Activated T-cell treated with anti-CD3 and anti-CD28 coated beads, Interleukin-2, amount 50 U/mL, for 24 hours (primary cell): ENCODE data around the gene LEFTY1.
A peak's percentile ranks its signal among the peaks of the same experiment; 100 is the strongest.

ENCODE experiments used
- DNase-seq: peaks from one replicate; pipeline ENCODE4 v3.0.0-alpha.2; 2020
- H3K27ac Mint-ChIP-seq: 2 replicates; pipeline ENCODE4 v1.8.0; 2020; ENCODE audit warnings: mild to moderate bottlenecking, mixed read lengths
- H3K27me3 Mint-ChIP-seq: 2 replicates; pipeline ENCODE4 v1.8.0; 2020; ENCODE audit warnings: mixed read lengths
- H3K36me3 Mint-ChIP-seq: 2 replicates; pipeline ENCODE4 v1.8.0; 2020; ENCODE audit warnings: low read depth, mixed read lengths
- H3K4me1 Mint-ChIP-seq: 2 replicates; pipeline ENCODE4 v1.8.0; 2020; ENCODE audit warnings: low read depth, mixed read lengths
- H3K4me3 Mint-ChIP-seq: 2 replicates; pipeline ENCODE4 v1.8.0; 2020; ENCODE audit warnings: mild to moderate bottlenecking, moderate library complexity, mixed read lengths
- H3K9me3 Mint-ChIP-seq: 2 replicates; pipeline ENCODE4 v1.8.0; 2020; ENCODE audit warnings: mixed read lengths

The LEFTY1 gene

DNA sequence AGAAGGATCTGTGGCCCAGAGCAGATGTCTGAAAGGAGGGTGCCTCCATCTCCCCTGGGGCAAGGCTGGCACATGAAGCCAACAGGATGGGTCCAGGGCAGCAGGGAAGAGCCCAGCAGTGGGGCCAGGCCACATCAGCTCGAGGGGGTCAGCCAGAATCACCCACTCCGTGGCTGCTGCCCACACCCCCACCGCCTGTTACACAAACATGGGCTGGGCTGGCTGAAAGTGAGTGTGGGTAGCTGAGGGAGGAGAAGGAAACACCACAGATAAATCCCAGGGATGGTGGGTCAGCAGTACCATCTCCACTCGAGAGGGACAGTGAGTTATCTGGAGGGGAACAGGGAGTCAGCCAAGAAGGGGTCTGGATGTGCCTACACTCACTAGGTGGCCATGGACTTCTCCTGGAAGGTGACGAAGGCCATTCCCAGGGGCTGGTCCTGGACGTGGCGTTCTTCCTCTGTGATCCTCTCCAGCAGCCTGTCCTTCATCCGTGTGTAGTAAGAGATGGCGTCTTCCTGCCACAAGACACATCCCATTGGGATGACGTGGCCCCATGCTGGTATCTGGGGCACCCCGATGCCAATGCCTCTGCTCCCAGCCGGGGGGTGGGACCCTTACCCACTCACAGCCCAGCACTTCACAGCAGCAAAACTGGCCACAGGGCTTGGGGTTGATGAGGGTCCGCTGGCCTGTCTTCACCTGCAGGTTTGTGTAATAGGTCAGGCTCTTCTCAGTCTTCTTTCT is 26.9 kb downstream of the LEFTY1 start:
- Mint-ChIP-seq H3K4me3 (no peak overlapping the region), H3K36me3 (peaks cover 83% of the 10 kb centered on the region), H3K9me3 (no peaks in the 10 kb centered on the region), H3K27me3 (no peaks in the 10 kb centered on the region), H3K4me1 (peaks cover 30% of the 10 kb centered on the region), H3K27ac (peak overlapping the region; percentile 71)
- no peak for DNase-seq

DNA sequence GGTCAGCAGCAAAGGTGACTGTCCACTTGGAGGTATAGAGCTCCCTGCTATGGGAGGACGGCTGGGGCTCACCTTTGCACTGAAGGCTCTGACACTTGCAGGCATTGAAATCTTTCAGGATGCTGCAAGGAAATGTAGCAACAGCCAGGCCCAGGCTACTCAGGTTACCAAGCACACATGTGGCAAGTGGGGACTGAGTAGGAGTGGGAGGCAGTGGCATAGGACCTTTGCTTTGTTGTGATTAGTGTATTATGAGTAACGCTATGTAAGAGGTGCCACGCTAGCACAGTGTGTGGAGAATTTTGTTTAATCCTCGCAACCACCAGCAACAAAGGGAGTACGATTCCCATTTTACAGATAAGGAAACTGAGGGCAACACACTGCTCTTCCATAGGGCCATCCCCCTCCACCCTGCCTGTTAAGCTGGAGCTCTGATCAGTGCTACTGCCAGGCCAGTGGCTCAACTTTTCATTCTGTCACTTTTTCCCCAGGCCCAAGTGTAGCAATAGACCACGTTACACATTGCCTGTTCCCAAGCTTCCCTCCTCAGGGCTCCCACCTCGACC is 28.0 kb downstream of the LEFTY1 start:
- H3K4me1 Mint-ChIP-seq: peaks cover 21% of the 10 kb centered on the region
- H3K4me3 Mint-ChIP-seq: no peak overlapping the region
- H3K9me3 Mint-ChIP-seq: no peaks in the 10 kb centered on the region
- DNase-seq: no peak
- peaks cover 84% of the 10 kb centered on the region for H3K36me3 Mint-ChIP-seq
- H3K27ac Mint-ChIP-seq: peak overlapping the region; percentile 71
- H3K27me3 Mint-ChIP-seq: no peaks in the 10 kb centered on the region

DNA sequence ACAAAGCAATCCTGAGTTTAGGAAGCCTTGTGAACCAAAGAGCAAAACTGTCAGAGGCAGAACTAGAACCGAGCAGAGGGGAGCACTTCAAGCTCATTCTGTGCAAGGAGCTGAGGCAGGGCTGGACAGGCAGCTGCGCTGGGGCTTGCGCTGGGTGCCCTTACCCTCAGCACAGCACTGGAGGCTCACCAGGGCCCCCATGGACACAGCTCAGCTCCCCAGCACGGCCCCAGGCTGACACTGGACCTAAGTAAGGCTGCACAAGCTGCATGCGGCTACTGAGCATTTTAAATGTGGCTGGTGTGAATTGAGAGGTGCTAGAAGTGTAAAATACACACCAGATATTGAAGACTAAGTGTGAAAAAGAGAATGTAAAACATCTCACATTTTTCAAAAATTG is 28.8 kb downstream of the LEFTY1 start:
- peaks cover 17% of the 10 kb centered on the region for H3K4me1 Mint-ChIP-seq

DNA sequence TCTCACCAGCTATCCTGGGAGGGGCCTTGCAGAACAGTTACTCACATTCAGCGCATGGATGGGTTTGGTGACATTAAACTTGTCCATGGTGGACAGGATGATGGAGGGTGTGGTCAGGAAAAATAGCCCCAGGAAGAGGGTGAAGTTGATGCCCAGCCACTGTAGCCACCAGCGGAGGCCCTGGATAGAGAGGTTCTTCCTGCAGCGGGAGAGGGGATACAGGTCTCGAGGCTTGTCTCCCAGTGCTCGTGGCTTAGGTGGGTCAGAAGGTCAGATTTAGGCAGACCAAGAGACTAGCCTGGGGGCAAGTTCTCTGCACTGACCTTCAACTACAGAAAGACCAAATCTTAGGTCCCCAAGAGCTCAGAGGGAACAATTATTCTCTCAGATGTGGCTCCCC is 29.8 kb downstream of the LEFTY1 start:
- Mint-ChIP-seq H3K9me3 (no peaks in the 10 kb centered on the region), H3K4me3 (no peak overlapping the region), H3K27ac (no peak overlapping the region), H3K27me3 (no peaks in the 10 kb centered on the region), H3K4me1 (peaks cover 12% of the 10 kb centered on the region), H3K36me3 (peaks cover 84% of the 10 kb centered on the region)
- DNase-seq: no peak

More for the DNA sequence above, 28.8 kb downstream of the LEFTY1 start:
- Mint-ChIP-seq H3K9me3 (no peaks in the 10 kb centered on the region), H3K4me3 (no peak overlapping the region), H3K27ac (peak overlapping the region; percentile 2), H3K27me3 (no peaks in the 10 kb centered on the region), H3K36me3 (peaks cover 83% of the 10 kb centered on the region)
- DNase-seq: no peak

DNA sequence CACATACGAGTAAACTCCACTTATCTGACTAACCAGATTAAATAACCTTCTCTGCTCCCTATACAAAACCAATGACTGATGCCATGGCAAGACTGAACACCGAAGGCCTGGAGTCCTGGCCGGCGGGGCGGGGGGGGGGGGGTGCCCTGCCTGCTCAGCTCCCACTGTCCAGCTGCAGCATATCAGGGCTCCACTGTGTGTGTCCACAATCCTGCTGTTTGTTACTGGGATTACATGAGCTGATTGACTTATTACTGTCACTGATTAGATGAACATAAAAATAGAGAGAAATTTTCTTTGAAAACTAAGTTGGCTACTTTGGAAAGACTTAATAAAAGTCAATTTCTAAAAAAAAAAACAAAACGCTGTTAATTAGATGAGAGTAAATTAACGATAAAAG is 31.7 kb downstream of the LEFTY1 start:
- no peak for DNase-seq
- peaks cover 88% of the 10 kb centered on the region for H3K36me3 Mint-ChIP-seq
- no peaks in the 10 kb centered on the region for H3K27me3 Mint-ChIP-seq
- H3K4me3 Mint-ChIP-seq: no peak overlapping the region
- peaks cover 21% of the 10 kb centered on the region for H3K4me1 Mint-ChIP-seq
- H3K9me3 Mint-ChIP-seq: no peaks in the 10 kb centered on the region
- peak overlapping the region; percentile 66 for H3K27ac Mint-ChIP-seq

DNA sequence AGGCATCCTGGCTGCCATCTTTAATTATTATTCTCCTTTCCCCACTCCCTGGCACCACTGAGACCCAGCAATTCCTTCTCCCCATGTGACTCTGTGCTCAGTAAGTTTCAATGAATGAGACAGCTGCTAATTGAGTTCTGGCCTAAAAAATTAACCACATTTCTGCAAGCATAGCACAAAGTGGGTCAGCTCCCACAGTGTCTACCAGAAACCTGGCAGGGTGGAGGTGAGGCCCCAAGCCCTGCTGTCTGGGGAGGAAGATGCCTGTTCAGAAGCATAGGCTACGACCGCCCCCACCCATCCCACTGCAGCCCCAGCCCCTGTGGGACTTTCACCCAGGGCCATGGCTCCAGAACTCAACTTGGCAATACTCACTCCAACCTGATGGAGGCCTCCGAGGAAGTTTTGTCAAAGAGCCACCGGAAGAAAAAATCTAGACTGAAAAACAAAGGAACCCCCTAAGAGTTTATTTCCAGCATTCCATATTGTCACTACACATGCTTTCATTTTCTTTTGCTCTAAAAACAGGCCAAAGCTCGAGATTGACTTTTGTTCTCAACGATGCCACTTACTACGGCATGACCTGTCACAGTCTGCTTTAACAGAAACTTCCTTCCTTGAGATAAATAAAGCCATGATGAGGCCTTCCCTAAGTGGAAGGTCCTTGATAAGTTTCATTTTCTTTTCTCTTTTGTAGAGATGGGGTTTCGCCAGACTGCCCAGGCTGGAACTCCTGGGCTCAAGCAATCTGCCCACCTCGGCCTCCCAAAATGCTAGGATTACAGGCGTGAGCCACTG is 33.2 kb downstream of the LEFTY1 start:
- H3K27ac Mint-ChIP-seq: peak overlapping the region; percentile 72
- H3K4me1 Mint-ChIP-seq: peaks cover 32% of the 10 kb centered on the region
- no peak overlapping the region for H3K4me3 Mint-ChIP-seq
- DNase-seq: no peak
- H3K9me3 Mint-ChIP-seq: no peaks in the 10 kb centered on the region
- H3K36me3 Mint-ChIP-seq: peaks cover 87% of the 10 kb centered on the region
- H3K27me3 Mint-ChIP-seq: no peaks in the 10 kb centered on the region

DNA sequence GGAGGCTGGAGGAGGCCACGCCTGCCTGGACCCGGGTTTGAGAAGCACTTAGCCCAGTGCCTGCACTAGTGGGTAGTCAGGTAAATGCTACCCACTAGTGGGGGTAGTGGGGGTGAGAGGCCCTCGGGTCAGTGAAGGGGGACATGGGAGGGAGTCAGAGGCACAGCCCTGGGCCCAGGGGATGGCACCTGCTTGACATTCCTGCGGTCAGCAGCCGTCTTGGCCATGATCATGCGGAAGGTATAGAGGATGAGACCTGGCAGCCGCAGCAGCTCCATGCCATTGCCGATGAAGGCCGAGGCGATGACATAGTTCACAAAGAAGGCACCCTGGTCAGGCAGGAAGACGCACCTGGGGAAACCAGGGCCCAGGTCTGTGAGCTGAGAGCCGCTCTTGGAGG is 35.5 kb downstream of the LEFTY1 start:
- H3K27ac Mint-ChIP-seq: peak overlapping the region; percentile 49
- H3K4me1 Mint-ChIP-seq: peaks cover 50% of the 10 kb centered on the region
- H3K27me3 Mint-ChIP-seq: no peaks in the 10 kb centered on the region
- DNase-seq: no peak
- H3K9me3 Mint-ChIP-seq: no peaks in the 10 kb centered on the region
- no peak overlapping the region for H3K4me3 Mint-ChIP-seq
- peaks cover 87% of the 10 kb centered on the region for H3K36me3 Mint-ChIP-seq

DNA sequence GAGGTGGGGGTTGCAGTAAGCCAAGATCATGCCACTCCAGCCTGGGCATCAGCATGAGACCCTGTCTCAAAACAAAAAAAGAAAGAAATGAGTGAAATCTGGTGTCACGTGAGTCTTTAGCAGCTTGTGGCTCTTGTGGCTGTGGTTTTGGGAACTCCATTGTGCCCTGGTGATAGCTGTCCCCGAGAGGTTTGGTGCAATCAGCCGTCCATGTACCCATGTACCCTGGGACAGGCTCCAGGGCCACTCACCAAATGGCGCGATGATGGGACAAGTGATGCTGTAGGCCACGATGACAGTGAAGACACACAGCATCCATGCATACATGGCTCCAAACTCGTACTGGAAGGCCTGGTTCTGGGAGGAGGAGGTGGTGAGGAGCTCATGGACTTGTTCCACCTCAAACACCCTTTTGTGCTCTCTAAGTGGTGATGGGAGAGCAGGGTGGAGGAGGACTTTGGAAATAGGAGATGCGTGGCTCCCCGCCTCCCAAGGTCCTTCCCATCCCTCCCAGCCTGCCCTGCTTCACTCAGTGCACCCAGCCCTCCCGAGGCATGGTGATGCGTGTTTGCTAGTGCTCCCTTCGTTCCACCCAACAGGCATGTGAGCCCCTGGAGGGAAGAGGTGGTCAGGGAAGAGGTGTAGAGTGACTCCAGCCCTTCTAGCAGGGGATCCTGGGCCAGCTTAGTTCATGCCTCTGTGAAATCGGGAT is 36.4 kb downstream of the LEFTY1 start:
- Mint-ChIP-seq H3K27me3 (no peaks in the 10 kb centered on the region), H3K27ac (peak overlapping the region; percentile 75), H3K9me3 (no peaks in the 10 kb centered on the region), H3K36me3 (peaks cover 87% of the 10 kb centered on the region), H3K4me1 (peaks cover 59% of the 10 kb centered on the region), H3K4me3 (no peak overlapping the region)
- DNase-seq: no peak

DNA sequence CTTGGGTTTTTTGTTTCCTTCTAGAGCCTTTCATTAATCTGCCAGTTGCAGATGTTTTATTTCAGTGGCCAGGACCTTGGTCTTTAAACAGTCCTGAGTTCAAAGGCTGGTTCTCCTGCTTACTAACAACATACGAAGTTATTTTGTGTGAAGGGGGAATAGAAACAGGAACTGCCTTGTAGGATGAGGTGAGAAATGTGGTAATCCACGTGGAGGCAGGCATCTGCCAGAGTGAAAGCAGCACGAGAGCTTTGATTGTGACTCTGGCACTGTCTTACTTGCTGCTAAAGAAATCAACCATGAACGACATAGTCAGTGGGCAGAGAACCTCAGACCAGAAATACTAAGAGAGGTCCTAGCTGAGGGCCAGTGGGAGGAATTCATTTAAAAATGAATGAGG is 37.1 kb downstream of the LEFTY1 start:
- H3K27ac Mint-ChIP-seq: peak overlapping the region; percentile 75
- no peaks in the 10 kb centered on the region for H3K27me3 Mint-ChIP-seq
- H3K4me3 Mint-ChIP-seq: no peak overlapping the region
- peaks cover 59% of the 10 kb centered on the region for H3K4me1 Mint-ChIP-seq
- H3K9me3 Mint-ChIP-seq: no peaks in the 10 kb centered on the region
- H3K36me3 Mint-ChIP-seq: peaks cover 85% of the 10 kb centered on the region
- no peak for DNase-seq

DNA sequence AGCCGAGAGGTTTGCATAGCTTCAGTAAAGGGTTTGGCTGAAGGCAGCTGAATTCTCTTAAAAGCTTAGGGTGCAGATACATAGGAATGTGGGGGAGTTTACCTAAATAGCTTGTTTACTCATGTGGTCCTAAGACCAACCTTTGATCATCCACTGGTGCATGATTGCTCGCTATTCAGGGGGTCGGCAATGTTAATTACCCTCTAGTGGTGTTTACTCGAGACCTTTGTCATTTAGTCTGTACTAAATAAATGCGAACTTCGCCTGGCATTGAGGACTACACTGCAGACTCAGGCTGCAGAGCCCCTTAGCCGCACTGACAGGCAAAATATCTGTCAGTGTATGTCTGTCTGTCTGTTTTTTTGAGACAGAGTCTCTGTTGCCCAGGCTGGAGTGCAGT is 38.6 kb downstream of the LEFTY1 start:
- no peak overlapping the region for H3K4me3 Mint-ChIP-seq
- H3K27ac Mint-ChIP-seq: peak overlapping the region; percentile 79
- no peak for DNase-seq
- H3K36me3 Mint-ChIP-seq: peaks cover 82% of the 10 kb centered on the region
- no peaks in the 10 kb centered on the region for H3K27me3 Mint-ChIP-seq
- peaks cover 53% of the 10 kb centered on the region for H3K4me1 Mint-ChIP-seq
- no peaks in the 10 kb centered on the region for H3K9me3 Mint-ChIP-seq

DNA sequence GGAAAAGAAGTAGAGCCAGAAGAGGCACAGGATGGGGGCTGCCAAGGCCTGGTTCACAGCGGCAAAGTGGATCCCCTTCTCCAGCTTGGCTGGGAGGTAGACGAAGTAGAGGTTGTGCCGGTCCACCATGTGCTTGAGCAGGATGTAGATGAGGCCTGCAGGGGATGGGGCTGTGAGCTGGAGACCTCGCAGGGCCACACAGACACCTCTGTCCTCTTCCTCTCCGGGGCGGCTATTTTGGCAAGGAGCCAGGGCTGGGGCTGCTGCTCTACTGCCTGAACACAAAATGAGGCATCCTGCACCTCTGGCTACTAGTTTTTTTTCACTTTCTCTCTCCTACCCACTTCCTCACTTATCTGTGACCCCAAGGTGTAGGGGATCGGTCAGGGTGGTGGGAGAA is 39.0 kb downstream of the LEFTY1 start:
- peaks cover 53% of the 10 kb centered on the region for H3K4me1 Mint-ChIP-seq
- H3K36me3 Mint-ChIP-seq: peaks cover 79% of the 10 kb centered on the region
- H3K4me3 Mint-ChIP-seq: no peak overlapping the region
- no peaks in the 10 kb centered on the region for H3K27me3 Mint-ChIP-seq
- peak overlapping the region; percentile 79 for H3K27ac Mint-ChIP-seq
- DNase-seq: peak; percentile 55
- H3K9me3 Mint-ChIP-seq: no peaks in the 10 kb centered on the region

DNA sequence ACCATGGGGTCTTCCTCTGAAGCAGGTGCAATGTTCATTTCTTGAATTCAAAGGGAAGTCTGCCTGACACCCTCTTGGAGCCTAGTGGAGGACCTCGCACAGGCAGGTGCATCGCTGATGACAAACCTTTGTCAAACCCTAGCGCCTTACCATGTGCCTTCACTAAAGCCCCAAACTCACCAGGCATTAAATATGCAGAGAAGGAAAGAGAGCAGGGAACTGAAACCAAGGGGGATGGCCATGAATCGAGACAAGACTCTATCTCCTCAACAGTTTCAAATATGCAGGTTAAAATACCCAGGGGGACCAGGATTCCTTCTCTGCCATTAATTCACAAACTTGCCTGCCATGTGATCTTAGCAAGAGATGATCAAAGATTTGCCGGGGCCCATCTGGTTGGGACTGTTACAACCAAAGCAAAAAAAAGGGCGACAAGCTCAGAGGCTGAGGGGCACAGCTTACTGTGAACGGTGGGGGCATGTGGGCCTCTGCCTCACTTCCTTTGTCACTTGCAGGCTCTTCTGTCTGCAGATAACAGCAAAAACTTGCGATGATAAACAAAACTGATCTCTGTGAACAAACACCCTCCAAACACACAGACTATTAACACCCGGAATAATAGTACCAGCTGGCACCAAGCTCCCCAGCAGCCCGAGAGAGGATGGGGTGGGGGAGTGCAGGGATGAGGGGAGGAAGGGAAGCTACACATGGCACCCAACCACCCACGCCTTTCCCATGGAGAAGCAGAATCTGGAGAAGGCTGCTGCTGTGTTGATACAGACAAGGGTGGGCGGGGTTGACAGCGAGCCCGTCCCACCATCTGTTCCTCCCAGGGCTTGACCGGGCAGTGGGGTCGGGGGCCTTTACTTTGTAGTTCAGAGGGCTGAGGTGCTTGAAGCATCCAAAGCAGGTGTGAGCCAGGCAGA is 40.7 kb downstream of the LEFTY1 start:
- Mint-ChIP-seq H3K4me1 (peaks cover 47% of the 10 kb centered on the region), H3K4me3 (peak overlapping the region; percentile 15), H3K27me3 (no peaks in the 10 kb centered on the region)

DNA sequence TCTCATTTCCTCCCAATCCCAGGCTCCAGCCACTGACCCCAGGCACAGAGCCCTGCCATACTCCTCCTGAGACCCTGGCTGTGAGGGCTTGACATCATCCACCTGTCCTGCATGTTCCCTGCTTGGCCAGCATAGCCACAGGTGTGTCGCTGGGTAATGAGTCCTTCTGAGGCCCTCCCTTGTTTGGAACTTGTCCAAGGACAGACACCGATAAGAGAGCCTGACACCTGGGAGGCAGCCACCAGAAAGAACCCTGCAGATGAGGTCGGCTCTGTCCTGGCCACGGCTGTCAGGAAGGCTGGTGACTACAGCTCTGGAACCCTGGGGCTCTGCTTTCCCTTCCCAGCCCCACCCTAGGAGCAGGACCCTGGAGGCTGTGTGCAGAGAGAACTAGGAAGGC is 41.3 kb downstream of the LEFTY1 start:
- Mint-ChIP-seq H3K4me1 (peaks cover 42% of the 10 kb centered on the region), H3K9me3 (no peaks in the 10 kb centered on the region), H3K4me3 (no peak overlapping the region), H3K36me3 (peaks cover 56% of the 10 kb centered on the region), H3K27me3 (no peaks in the 10 kb centered on the region), H3K27ac (peak overlapping the region; percentile 87)
- DNase-seq: no peak

More for the DNA sequence above, 40.7 kb downstream of the LEFTY1 start:
- Mint-ChIP-seq H3K9me3 (no peaks in the 10 kb centered on the region), H3K36me3 (peaks cover 63% of the 10 kb centered on the region), H3K27ac (peak overlapping the region; percentile 87)
- no peak for DNase-seq
